CD14-positive monocyte (primary cell): ENCODE results near the gene SYNDIG1. TPM values are rescaled to one million over a fixed set of nuclear protein-coding genes. Genes with fewer than 3 reads are reported as not detected.

Experiments used
- DNase-seq, 3 donors: peaks; one replicate each; pipeline ENCODE4 v3.0.0-alpha.2; 2011 to 2022
- H2AFZ ChIP-seq: 2 replicates; pipeline ENCODE4 v1.6.0; 2012; ENCODE audit warnings: mild to moderate bottlenecking, low read depth, low read length, inconsistent platforms; ENCODE audit not compliant: insufficient read depth, poor library complexity, severe bottlenecking
- H3K27ac ChIP-seq, 2 donors: 1 replicate in 1 of 2; 2 replicates in 1 of 2; pipeline ENCODE4 v1.5.1; 2012 to 2013; ENCODE audit warnings: low read length in 2 of 2, control low read depth in 1 of 2, inconsistent platforms in 1 of 2, low read depth in 1 of 2, mild to moderate bottlenecking in 1 of 2
- H3K27me3 ChIP-seq, 2 donors: one replicate each; pipeline versions ENCODE4 v1.6.0 to v1.6.1; 2011 to 2013; ENCODE audit warnings: low read length in 2 of 2; ENCODE audit not compliant: control insufficient read depth in 2 of 2, insufficient read depth in 2 of 2
- H3K36me3 ChIP-seq, 2 donors: replicated peaks in 1 of 2; 1 replicate in 1 of 2; 2 replicates in 1 of 2; pipeline versions ENCODE4 v1.5.1 to v1.6.1; 2012 to 2013; ENCODE audit warnings: low read length in 2 of 2, control low read depth in 1 of 2, inconsistent platforms in 1 of 2, mild to moderate bottlenecking in 1 of 2; ENCODE audit not compliant: insufficient read depth in 2 of 2, control insufficient read depth in 1 of 2
- H3K4me1 ChIP-seq, 2 donors: 1 replicate in 1 of 2; 2 replicates in 1 of 2; pipeline versions ENCODE4 v1.5.1 to v1.6.1; 2012 to 2013; ENCODE audit warnings: low read length in 2 of 2, control low read depth in 1 of 2, inconsistent platforms in 1 of 2, mild to moderate bottlenecking in 1 of 2, moderate library complexity in 1 of 2; ENCODE audit not compliant: insufficient read depth in 2 of 2, control insufficient read depth in 1 of 2
- H3K4me2 ChIP-seq: replicated peaks from 2 replicates; pipeline ENCODE3; 2012; ENCODE audit warnings: low read length, moderate library complexity, mild to moderate bottlenecking; ENCODE audit not compliant: poor library complexity, severe bottlenecking; ENCODE audit errors: extremely low read depth
- H3K4me3 ChIP-seq, 3 experiments: fragments of 200-600 bp in 1 of 3; sonication (generic) in 1 of 3; replicated peaks in 1 of 3; 1 replicate in 2 of 3; 2 replicates in 1 of 3; pipeline ENCODE4 v1.5.1; 2011 to 2013; ENCODE audit warnings: low read length in 3 of 3, mild to moderate bottlenecking in 3 of 3, control low read depth in 2 of 3, low read depth in 2 of 3, inconsistent platforms in 1 of 3, moderate library complexity in 1 of 3
- H3K79me2 ChIP-seq: 2 replicates; pipeline ENCODE4 v1.6.0; 2012; ENCODE audit warnings: mild to moderate bottlenecking, control low read depth, inconsistent platforms, low read length, moderate library complexity; ENCODE audit not compliant: insufficient read depth
- H3K9ac ChIP-seq: 2 replicates; pipeline ENCODE4 v1.6.0; 2017; ENCODE audit warnings: low read length, mild to moderate bottlenecking; ENCODE audit not compliant: insufficient read depth, poor library complexity, severe bottlenecking
- H3K9me3 ChIP-seq, 2 donors: replicated peaks in 1 of 2; 1 replicate in 1 of 2; 2 replicates in 1 of 2; pipeline versions ENCODE4 v1.5.1 to v1.6.1; 2012 to 2013; ENCODE audit warnings: low read length in 2 of 2, control low read depth in 1 of 2; ENCODE audit not compliant: control insufficient read depth in 1 of 2, insufficient read depth in 1 of 2
- H4K20me1 ChIP-seq: 2 replicates; pipeline ENCODE4 v1.6.0; 2012; ENCODE audit warnings: mild to moderate bottlenecking, low read length, control low read depth, moderate library complexity; ENCODE audit not compliant: insufficient read depth
- H3K27ac Mint-ChIP-seq, 7 donors: one replicate each; pipeline ENCODE4 v1.8.0; 2020; ENCODE audit warnings: mild to moderate bottlenecking in 7 of 7, mixed read lengths in 7 of 7, moderate library complexity in 6 of 7, inconsistent platforms in 2 of 7
- H3K27me3 Mint-ChIP-seq, 3 donors: one replicate each; pipeline ENCODE4 v1.8.0; 2021 to 2022; ENCODE audit warnings: low read depth in 3 of 3, mild to moderate bottlenecking in 3 of 3, mixed read lengths in 3 of 3, moderate library complexity in 3 of 3, inconsistent platforms in 1 of 3
- H3K36me3 Mint-ChIP-seq, 2 donors: one replicate each; pipeline ENCODE4 v1.8.0; 2020; ENCODE audit warnings: mixed read lengths in 2 of 2, inconsistent platforms in 1 of 2, mild to moderate bottlenecking in 1 of 2
- H3K4me1 Mint-ChIP-seq: one replicate; pipeline ENCODE4 v1.8.0; 2020; ENCODE audit warnings: mild to moderate bottlenecking, mixed read lengths
- H3K4me3 Mint-ChIP-seq, 2 donors: one replicate each; pipeline ENCODE4 v1.8.0; 2020; ENCODE audit warnings: mild to moderate bottlenecking in 2 of 2, mixed read lengths in 2 of 2, moderate library complexity in 1 of 2
- H3K9me3 Mint-ChIP-seq, 7 donors: one replicate each; pipeline ENCODE4 v1.8.0; 2020 to 2022; ENCODE audit warnings: mixed read lengths in 7 of 7, mild to moderate bottlenecking in 6 of 7, moderate library complexity in 6 of 7, inconsistent platforms in 2 of 7
- WGBS: methylation state at CpG from one replicate; pipeline ENCODE4 v1.1.5; 2013; ENCODE audit warnings: missing lambda C conversion rate; ENCODE audit not compliant: insufficient coverage; 5-methylcytosine and 5-hydroxymethylcytosine counted together
- intact Hi-C, 2 donors: fragments of 100-400 bp; cut with micrococcal nuclease; formaldehyde crosslinking; loops; one replicate each; pipeline versions ENCODE4 v1.15.0 to v1.15.1; 2023
- polyA plus RNA-seq, 3 donors: library from polyadenylated mRNA; depleted of rRNA in 1 of 3; unstranded in 2 of 3; stranded (reverse) in 1 of 3; fragments of 300-500 nt in 2 of 3; fragments of >200 nt in 1 of 3; fragmentation: Illumina TruSeq in 2 of 3; gene quantifications; 1 replicate in 2 of 3; 2 replicates in 1 of 3; pipeline ENCODE4 v1.2.3, GENCODE V29; 2012 to 2021
- TF ChIP-seq, protein P1 (sequence below): fragments of 200-600 bp; IDR thresholded peaks from one replicate; pipeline ENCODE4 v1.8.0; 2022; ENCODE audit warnings: antibody characterized with exemption, mild to moderate bottlenecking

Gene SYNDIG1
- polyA plus RNA-seq, 3 donors: not detected

DNA sequence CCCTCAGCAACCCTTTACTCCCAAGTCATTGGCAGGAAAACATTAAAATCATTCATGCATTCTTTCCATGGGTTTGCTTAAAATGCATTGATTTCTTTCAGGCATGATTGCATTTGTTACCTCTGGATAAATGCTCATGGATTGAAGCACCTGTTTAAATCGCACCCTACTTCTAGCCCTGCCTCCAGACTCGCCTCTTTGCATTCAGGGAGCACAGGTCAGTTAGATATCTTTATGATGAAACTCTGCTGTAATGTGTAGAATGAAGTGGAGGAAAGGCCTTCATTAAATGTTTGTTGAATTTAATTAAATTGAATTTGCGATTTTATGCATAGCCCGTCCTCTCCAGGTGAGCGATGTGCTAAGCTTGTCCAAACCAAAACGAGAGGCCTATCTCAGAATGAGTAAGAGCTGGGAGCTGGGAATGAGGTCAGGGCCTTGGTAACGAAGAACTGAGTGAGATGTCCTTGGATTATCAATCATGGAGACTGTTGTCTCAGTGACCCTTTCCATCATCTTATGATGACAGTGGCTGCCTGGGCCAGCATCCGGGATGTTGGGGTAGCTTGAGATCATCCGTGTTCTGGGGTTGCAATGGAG lies 210.1 kb downstream of the SYNDIG1 start:
- H2AFZ ChIP-seq: no peak overlapping the region
- H3K27ac ChIP-seq: no peak overlapping the region
- peaks cover 0 to 3% (median 1%) of the 10 kb centered on the region in 3 donors for H3K27me3 Mint-ChIP-seq
- H3K4me2 ChIP-seq: no peak overlapping the region
- intact Hi-C loops: no loop called here
- no peak overlapping the region for H3K4me3 Mint-ChIP-seq
- no peaks in the 10 kb centered on the region for H3K36me3 ChIP-seq
- no peaks in the 10 kb centered on the region for H3K79me2 ChIP-seq
- no peaks in the 10 kb centered on the region for H4K20me1 ChIP-seq
- no peaks in the 10 kb centered on the region for H3K36me3 Mint-ChIP-seq
- TF ChIP-seq, protein P1, sequence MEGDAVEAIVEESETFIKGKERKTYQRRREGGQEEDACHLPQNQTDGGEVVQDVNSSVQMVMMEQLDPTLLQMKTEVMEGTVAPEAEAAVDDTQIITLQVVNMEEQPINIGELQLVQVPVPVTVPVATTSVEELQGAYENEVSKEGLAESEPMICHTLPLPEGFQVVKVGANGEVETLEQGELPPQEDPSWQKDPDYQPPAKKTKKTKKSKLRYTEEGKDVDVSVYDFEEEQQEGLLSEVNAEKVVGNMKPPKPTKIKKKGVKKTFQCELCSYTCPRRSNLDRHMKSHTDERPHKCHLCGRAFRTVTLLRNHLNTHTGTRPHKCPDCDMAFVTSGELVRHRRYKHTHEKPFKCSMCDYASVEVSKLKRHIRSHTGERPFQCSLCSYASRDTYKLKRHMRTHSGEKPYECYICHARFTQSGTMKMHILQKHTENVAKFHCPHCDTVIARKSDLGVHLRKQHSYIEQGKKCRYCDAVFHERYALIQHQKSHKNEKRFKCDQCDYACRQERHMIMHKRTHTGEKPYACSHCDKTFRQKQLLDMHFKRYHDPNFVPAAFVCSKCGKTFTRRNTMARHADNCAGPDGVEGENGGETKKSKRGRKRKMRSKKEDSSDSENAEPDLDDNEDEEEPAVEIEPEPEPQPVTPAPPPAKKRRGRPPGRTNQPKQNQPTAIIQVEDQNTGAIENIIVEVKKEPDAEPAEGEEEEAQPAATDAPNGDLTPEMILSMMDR: no peak
- peaks cover 0 to 4% (median 0%) of the 10 kb centered on the region in 7 donors for H3K9me3 Mint-ChIP-seq
- no peaks in the 10 kb centered on the region for H3K27me3 ChIP-seq
- peaks cover 1 to 3% of the 10 kb centered on the region in 2 donors for H3K4me1 ChIP-seq
- H3K4me1 Mint-ChIP-seq: peaks cover 5% of the 10 kb centered on the region
- no peak overlapping the region for H3K4me3 ChIP-seq
- H3K9ac ChIP-seq: no peak overlapping the region
- no peak for DNase-seq
- H3K9me3 ChIP-seq: no peaks in the 10 kb centered on the region
- no peak overlapping the region for H3K27ac Mint-ChIP-seq
- WGBS: 100% methylated on average over 4 of the region's 9 CpGs

DNA sequence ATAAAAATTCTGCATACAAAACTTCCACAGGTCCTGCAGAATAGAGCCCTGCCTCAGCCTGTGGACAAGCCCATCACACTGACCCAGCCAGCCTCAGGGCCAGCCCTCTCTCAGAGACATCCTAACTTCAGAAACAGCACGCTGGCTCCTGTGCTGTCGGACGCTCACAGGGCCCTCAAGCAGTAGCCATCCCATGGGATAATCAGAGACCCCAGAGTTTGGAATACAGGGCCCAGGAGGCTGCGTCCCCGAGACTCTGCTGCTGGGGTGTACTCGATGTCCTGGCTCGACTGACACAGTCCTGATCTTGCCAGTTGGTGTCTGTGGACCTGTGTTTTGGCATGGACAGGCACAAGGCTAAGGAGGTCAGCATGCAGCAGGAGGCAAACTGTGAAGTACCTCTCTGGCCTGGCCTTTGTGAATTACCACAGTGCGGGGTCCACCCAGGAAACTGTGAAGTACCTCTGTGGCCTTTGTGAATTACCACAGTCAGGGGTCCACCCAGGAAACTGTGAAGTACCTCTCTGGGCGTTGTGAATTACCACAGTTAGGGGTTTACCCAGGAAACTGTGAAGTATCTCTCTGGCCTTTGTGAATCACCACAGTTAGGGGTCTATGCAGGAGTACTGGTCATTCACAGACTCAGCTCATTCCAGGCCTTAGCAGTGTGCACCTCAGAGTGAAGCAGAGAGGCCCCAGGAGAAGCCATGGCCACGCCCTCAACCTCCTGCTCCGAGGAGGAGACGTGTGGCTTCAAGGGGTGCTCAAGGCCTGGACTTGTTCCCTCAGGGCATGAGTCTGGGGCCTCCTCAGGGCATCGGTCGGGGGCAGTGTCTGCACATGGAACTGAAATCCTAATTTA lies 212.4 kb downstream of the SYNDIG1 start:
- TF ChIP-seq, protein P1: no peak
- no peak overlapping the region for H3K27ac Mint-ChIP-seq
- 81% methylated on average over 14 of the region's 14 CpGs for WGBS
- Histone ChIP-seq H3K9ac (no peak overlapping the region), H2AFZ (no peak overlapping the region), H3K27ac (no peak overlapping the region), H3K4me1 (peaks cover 3 to 8% of the 10 kb centered on the region in 2 donors), H3K36me3 (no peaks in the 10 kb centered on the region), H3K79me2 (no peaks in the 10 kb centered on the region), H3K9me3 (no peaks in the 10 kb centered on the region), H3K27me3 (no peaks in the 10 kb centered on the region), H3K4me2 (no peak overlapping the region), H3K4me3 (no peak overlapping the region), H4K20me1 (no peaks in the 10 kb centered on the region)
- peaks cover 9% of the 10 kb centered on the region for H3K4me1 Mint-ChIP-seq
- H3K9me3 Mint-ChIP-seq: peaks cover 0 to 4% (median 0%) of the 10 kb centered on the region in 7 donors
- H3K27me3 Mint-ChIP-seq: peaks cover 0 to 5% (median 1%) of the 10 kb centered on the region in 3 donors
- H3K4me3 Mint-ChIP-seq: no peak overlapping the region
- no peak for DNase-seq
- intact Hi-C loops: no loop called here
- no peaks in the 10 kb centered on the region for H3K36me3 Mint-ChIP-seq
